ENCODE results near the gene CAMTA1. TPM values are rescaled to one million over a fixed set of nuclear protein-coding genes. Genes with fewer than 3 reads are reported as not detected.

The CAMTA1 gene
- polyA plus RNA-seq, 1 donor from 2014 or later: 162 TPM

DNA sequence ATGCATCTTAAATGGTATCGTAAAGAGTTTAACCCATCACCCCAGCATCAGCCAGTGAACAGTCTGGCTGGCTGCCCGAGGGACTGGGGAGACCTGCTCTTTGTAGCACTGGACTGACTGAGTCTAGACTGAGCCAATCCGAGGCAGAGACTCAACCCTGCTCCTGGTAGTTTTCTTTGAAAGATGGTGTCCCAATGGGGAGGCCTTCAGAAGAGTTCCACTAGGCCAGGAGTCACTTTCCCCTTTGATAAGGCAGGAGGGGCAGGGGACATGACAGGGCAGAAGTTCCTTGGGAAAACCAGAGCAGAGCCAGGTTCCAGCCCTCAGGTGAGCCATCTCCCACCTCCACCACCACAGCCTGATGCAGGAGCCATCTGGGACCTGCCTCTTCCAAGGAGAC, 203.5 kb downstream of the CAMTA1 start:
- no peaks in the 10 kb centered on the region for H4K20me1 ChIP-seq (ENCODE audit: insufficient read depth)
- no peak overlapping the region for H3K4me2 ChIP-seq (ENCODE audit: low read length)
- no peaks in the 10 kb centered on the region for H3K79me2 ChIP-seq (replicated peaks; ENCODE audit: insufficient read depth, low read length)
- no peaks in the 10 kb centered on the region for H3K9me3 ChIP-seq (ENCODE audit: low read length)
- H3F3A ChIP-seq (ENCODE audit: insufficient read depth, low read length, poor library complexity, severe bottlenecking): no peaks in the 10 kb centered on the region
- H3K4me3 ChIP-seq (ENCODE audit: low read length): no peak overlapping the region
- no peaks in the 10 kb centered on the region for H3K36me3 ChIP-seq (ENCODE audit: insufficient read depth, low read length)
- H3K27ac ChIP-seq (ENCODE audit: low read length): no peak overlapping the region
- H3K9ac ChIP-seq (ENCODE audit: low read length): no peak overlapping the region
- no peak overlapping the region for H2AFZ ChIP-seq (ENCODE audit: low read depth, low read length)
- TF ChIP-seq TAF1 (IDR thresholded peaks at IDR 0.05; ENCODE audit: low read depth) (no peak), EZH2 (IDR thresholded peaks at IDR 0.05; ENCODE audit: borderline replicate concordance, insufficient read depth, low read length, poor library complexity, severe bottlenecking) (no peak), POLR2AphosphoS5 (IDR thresholded peaks at IDR 0.05) (no peak), RAD21 (conservative IDR thresholded peaks at IDR 0.05) (no peak), EP300 (conservative IDR thresholded peaks at IDR 0.05; ENCODE audit: poor library complexity, severe bottlenecking) (no peak), MXI1 (conservative IDR thresholded peaks at IDR 0.05; ENCODE audit: poor library complexity, severe bottlenecking) (no peak), SMC3 (conservative IDR thresholded peaks at IDR 0.05; ENCODE audit: poor library complexity) (no peak)
- TF ChIP-seq, protein P1, sequence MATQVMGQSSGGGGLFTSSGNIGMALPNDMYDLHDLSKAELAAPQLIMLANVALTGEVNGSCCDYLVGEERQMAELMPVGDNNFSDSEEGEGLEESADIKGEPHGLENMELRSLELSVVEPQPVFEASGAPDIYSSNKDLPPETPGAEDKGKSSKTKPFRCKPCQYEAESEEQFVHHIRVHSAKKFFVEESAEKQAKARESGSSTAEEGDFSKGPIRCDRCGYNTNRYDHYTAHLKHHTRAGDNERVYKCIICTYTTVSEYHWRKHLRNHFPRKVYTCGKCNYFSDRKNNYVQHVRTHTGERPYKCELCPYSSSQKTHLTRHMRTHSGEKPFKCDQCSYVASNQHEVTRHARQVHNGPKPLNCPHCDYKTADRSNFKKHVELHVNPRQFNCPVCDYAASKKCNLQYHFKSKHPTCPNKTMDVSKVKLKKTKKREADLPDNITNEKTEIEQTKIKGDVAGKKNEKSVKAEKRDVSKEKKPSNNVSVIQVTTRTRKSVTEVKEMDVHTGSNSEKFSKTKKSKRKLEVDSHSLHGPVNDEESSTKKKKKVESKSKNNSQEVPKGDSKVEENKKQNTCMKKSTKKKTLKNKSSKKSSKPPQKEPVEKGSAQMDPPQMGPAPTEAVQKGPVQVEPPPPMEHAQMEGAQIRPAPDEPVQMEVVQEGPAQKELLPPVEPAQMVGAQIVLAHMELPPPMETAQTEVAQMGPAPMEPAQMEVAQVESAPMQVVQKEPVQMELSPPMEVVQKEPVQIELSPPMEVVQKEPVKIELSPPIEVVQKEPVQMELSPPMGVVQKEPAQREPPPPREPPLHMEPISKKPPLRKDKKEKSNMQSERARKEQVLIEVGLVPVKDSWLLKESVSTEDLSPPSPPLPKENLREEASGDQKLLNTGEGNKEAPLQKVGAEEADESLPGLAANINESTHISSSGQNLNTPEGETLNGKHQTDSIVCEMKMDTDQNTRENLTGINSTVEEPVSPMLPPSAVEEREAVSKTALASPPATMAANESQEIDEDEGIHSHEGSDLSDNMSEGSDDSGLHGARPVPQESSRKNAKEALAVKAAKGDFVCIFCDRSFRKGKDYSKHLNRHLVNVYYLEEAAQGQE (IDR thresholded peaks at IDR 0.05; ENCODE audit: borderline replicate concordance): no peak
- TF ChIP-seq, protein P2, sequence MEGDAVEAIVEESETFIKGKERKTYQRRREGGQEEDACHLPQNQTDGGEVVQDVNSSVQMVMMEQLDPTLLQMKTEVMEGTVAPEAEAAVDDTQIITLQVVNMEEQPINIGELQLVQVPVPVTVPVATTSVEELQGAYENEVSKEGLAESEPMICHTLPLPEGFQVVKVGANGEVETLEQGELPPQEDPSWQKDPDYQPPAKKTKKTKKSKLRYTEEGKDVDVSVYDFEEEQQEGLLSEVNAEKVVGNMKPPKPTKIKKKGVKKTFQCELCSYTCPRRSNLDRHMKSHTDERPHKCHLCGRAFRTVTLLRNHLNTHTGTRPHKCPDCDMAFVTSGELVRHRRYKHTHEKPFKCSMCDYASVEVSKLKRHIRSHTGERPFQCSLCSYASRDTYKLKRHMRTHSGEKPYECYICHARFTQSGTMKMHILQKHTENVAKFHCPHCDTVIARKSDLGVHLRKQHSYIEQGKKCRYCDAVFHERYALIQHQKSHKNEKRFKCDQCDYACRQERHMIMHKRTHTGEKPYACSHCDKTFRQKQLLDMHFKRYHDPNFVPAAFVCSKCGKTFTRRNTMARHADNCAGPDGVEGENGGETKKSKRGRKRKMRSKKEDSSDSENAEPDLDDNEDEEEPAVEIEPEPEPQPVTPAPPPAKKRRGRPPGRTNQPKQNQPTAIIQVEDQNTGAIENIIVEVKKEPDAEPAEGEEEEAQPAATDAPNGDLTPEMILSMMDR (IDR thresholded peaks at IDR 0.05; ENCODE audit: poor library complexity, severe bottlenecking): no peak
- H3K27me3 ChIP-seq (ENCODE audit: insufficient read depth, low read depth, low read length): no peaks in the 10 kb centered on the region
- H3K9me2 ChIP-seq (ENCODE audit: insufficient read depth, low read length): no peaks in the 10 kb centered on the region

DNA sequence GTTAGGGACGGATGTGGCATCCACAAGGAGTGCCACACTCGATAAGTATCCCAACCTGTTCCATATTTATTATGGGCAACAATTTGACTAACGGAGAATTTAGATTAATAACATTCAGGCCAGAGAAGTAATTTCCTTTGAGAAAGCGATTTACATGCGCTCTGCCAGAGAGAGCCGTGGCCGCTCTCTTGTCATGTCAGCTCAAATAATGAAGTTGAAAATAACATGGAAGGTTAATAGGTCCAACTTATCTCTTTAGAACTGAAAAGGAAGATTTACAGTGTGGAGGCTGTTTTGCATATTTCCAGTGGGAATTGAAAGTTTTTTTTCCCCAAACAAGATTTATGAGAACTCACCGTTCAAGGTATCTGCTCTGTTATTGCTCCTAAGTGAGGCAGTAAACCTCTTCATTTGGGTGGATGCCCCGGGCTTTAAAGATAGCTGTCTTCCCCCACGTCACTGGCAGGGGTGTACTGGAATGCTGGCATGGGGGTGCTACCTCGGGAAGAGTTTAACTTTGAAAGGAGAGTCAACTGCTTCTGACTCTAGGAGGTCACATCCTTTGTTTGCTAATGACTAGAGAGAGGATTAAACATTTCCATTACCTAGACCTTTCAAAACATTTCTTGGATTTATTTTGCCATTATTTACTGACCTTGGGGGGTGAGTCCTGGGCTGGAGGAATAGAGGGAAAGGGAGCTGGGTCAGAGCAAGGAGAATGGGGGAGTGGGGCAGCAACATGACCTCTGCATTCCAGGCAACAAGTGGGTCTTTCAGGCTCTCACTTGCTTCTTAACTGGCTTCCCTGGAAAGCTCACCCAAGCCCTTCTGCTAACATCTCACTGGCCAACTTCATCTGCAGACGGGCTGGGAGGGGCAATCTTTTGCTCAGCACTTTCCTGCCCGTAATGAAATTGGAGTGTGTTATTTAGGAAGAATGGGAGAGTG, 204.2 kb downstream of the CAMTA1 start:
- no peaks in the 10 kb centered on the region for H3K36me3 ChIP-seq (ENCODE audit: insufficient read depth, low read length)
- no peaks in the 10 kb centered on the region for H3K79me2 ChIP-seq (replicated peaks; ENCODE audit: insufficient read depth, low read length)
- no peak overlapping the region for H2AFZ ChIP-seq (ENCODE audit: low read depth, low read length)
- H3K27me3 ChIP-seq (ENCODE audit: insufficient read depth, low read depth, low read length): no peaks in the 10 kb centered on the region
- H3K27ac ChIP-seq (ENCODE audit: low read length): no peak overlapping the region
- no peak overlapping the region for H3K9ac ChIP-seq (ENCODE audit: low read length)
- no peak overlapping the region for H3K4me3 ChIP-seq (ENCODE audit: low read length)
- H4K20me1 ChIP-seq (ENCODE audit: insufficient read depth): no peaks in the 10 kb centered on the region
- no peaks in the 10 kb centered on the region for H3K9me2 ChIP-seq (ENCODE audit: insufficient read depth, low read length)
- no peaks in the 10 kb centered on the region for H3K9me3 ChIP-seq (ENCODE audit: low read length)
- no peak overlapping the region for H3K4me2 ChIP-seq (ENCODE audit: low read length)
- H3F3A ChIP-seq (ENCODE audit: insufficient read depth, low read length, poor library complexity, severe bottlenecking): no peaks in the 10 kb centered on the region
- no peak for TF ChIP-seq EZH2 (IDR thresholded peaks at IDR 0.05; ENCODE audit: borderline replicate concordance, insufficient read depth, low read length, poor library complexity, severe bottlenecking)
- TF ChIP-seq RAD21 (conservative IDR thresholded peaks at IDR 0.05): no peak
- TF ChIP-seq TAF1 (IDR thresholded peaks at IDR 0.05; ENCODE audit: low read depth): no peak
- TF ChIP-seq MXI1 (conservative IDR thresholded peaks at IDR 0.05; ENCODE audit: poor library complexity, severe bottlenecking): no peak
- TF ChIP-seq EP300 (conservative IDR thresholded peaks at IDR 0.05; ENCODE audit: poor library complexity, severe bottlenecking): no peak
- TF ChIP-seq, protein P2 (IDR thresholded peaks at IDR 0.05; ENCODE audit: poor library complexity, severe bottlenecking): no peak
- TF ChIP-seq POLR2AphosphoS5 (IDR thresholded peaks at IDR 0.05): no peak
- TF ChIP-seq SMC3 (conservative IDR thresholded peaks at IDR 0.05; ENCODE audit: poor library complexity): no peak
- TF ChIP-seq, protein P1 (IDR thresholded peaks at IDR 0.05; ENCODE audit: borderline replicate concordance): no peak

All from neural cell (in vitro differentiated cells).